Vagina (tissue), 2 donors: ENCODE measurements around the gene RFX5. TPM values are rescaled to one million over a fixed set of nuclear protein-coding genes. Genes with fewer than 3 reads are reported as not detected.

Source experiments
- DNase-seq, 2 donors: peaks; one replicate each; pipeline ENCODE4 v3.0.0-alpha.2; 2017; ENCODE audit errors: extremely low spot score in 2 of 2
- H3K27ac ChIP-seq: fragments of 200-600 bp; sonication (generic); one replicate; pipeline ENCODE4 v1.5.1; 2019
- H3K27me3 ChIP-seq: fragments of 200-600 bp; sonication (generic); one replicate; pipeline ENCODE4 v1.5.1; 2019
- H3K36me3 ChIP-seq, 2 donors: fragments of 200-600 bp; sonication (generic); one replicate each; pipeline ENCODE4 v1.5.1; 2017 to 2019
- H3K4me1 ChIP-seq: fragments of 200-600 bp; sonication (generic); one replicate; pipeline ENCODE4 v1.5.1; 2019
- H3K4me3 ChIP-seq, 2 donors: fragments of 200-600 bp; sonication (generic); 1 replicate in 1 of 2; 2 replicates in 1 of 2; pipeline ENCODE4 v1.5.1; 2016 to 2019
- H3K9me3 ChIP-seq: fragments of 200-600 bp; sonication (generic); one replicate; pipeline ENCODE4 v1.5.1; 2019
- POLR2A ChIP-seq, 2 donors: fragments of 450-650 bp; IDR thresholded peaks; one replicate each; pipeline ENCODE4 v1.6.1; 2017; ENCODE audit warnings: antibody characterized with exemption in 2 of 2, mild to moderate bottlenecking in 2 of 2, moderate library complexity in 2 of 2
- POLR2AphosphoS5 ChIP-seq, 2 donors: sonication (generic); formaldehyde crosslinking; IDR thresholded peaks; one replicate each; pipeline ENCODE4 v1.9.0; 2017; ENCODE audit warnings: antibody characterized with exemption in 2 of 2, mild to moderate bottlenecking in 2 of 2, low read depth in 1 of 2; ENCODE audit not compliant: insufficient read depth in 1 of 2
- intact Hi-C: fragments of 100-400 bp; cut with DNase I; formaldehyde crosslinking; loops from one replicate; pipeline ENCODE4 v1.15.1; 2023
- total RNA-seq: library from RNA; depleted of rRNA; stranded (reverse); fragments of >200 nt; gene quantifications from one replicate; pipeline ENCODE4 v1.2.3, GENCODE V29; 2016
- TF ChIP-seq, protein P1 (sequence below), 3 experiments: fragments of 450-650 bp in 2 of 3; fragments of 200-600 bp in 1 of 3; sonication (generic) in 1 of 3; IDR thresholded peaks; one replicate each; pipeline ENCODE4 v1.5.1; 2017 to 2019; ENCODE audit warnings: antibody characterized with exemption in 3 of 3, mild to moderate bottlenecking in 2 of 3, moderate library complexity in 2 of 3

RFX5 gene
- total RNA-seq, 1 donor from 2014 or later: 13.0 TPM

DNA sequence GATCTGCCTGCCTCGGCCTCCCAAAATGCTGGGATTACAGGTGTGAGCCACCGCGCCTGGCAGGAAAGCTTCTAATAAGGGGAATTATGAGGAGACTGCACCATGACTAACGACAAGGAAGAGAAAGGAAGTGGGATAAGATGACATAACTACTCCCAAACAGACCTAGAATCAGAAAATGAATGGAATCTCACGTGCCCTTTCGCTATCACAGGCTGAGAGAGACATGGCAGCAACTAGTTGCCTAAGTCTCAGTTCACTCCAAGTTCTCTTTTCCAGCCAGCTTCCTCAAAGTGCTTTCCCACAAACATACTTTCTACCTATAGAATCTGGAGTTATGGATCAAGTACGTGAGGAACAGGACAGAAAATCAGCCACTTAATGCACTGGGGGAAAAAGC, 21.8 kb downstream of the RFX5 start:
- no peaks in the 10 kb centered on the region for H3K27me3 ChIP-seq
- H3K27ac ChIP-seq: peak overlapping the region; percentile 92
- no peak for TF ChIP-seq POLR2A (IDR thresholded peaks at IDR 0.05)
- TF ChIP-seq POLR2AphosphoS5 (IDR thresholded peaks at IDR 0.05; ENCODE audit: insufficient read depth in 1 of 2, low read depth in 1 of 2): no peak
- TF ChIP-seq, protein P1, sequence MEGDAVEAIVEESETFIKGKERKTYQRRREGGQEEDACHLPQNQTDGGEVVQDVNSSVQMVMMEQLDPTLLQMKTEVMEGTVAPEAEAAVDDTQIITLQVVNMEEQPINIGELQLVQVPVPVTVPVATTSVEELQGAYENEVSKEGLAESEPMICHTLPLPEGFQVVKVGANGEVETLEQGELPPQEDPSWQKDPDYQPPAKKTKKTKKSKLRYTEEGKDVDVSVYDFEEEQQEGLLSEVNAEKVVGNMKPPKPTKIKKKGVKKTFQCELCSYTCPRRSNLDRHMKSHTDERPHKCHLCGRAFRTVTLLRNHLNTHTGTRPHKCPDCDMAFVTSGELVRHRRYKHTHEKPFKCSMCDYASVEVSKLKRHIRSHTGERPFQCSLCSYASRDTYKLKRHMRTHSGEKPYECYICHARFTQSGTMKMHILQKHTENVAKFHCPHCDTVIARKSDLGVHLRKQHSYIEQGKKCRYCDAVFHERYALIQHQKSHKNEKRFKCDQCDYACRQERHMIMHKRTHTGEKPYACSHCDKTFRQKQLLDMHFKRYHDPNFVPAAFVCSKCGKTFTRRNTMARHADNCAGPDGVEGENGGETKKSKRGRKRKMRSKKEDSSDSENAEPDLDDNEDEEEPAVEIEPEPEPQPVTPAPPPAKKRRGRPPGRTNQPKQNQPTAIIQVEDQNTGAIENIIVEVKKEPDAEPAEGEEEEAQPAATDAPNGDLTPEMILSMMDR (IDR thresholded peaks at IDR 0.05): no peak
- no peak overlapping the region for H3K4me3 ChIP-seq
- intact Hi-C loops: no loop called here
- peaks cover 64% of the 10 kb centered on the region for H3K4me1 ChIP-seq
- no peaks in the 10 kb centered on the region for H3K9me3 ChIP-seq
- peaks cover 0 to 40% of the 10 kb centered on the region in 2 donors for H3K36me3 ChIP-seq
- DNase-seq: no peak

DNA sequence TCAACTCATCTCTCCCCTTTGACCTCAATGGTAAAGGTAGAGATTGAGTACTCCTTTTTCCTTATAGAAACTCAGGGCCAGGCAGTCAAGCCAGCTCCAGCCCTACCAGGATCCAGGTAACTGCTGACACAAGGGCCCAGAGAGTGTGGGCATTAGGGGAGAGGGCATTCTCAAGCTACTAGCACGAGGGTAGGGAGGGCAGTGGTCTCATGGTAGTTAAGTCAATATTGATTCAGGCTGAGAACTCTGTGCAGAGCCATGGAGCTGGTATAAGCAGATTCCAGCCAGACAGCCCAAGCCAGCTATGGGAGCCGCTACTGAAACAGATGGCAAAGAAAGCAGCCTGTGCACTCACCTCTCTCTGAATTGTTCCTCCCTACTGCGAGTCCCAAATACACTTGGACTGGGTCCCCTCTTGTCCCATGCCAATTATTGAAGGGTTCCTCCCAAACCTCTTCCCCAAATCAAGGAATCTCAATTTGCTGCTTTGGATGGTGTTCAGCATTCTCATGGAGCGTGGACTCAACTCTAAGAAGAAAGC, 22.6 kb downstream of the RFX5 start:
- no peaks in the 10 kb centered on the region for H3K9me3 ChIP-seq
- peaks cover 72% of the 10 kb centered on the region for H3K4me1 ChIP-seq
- intact Hi-C loops: no loop called here
- no peaks in the 10 kb centered on the region for H3K27me3 ChIP-seq
- H3K4me3 ChIP-seq: no peak overlapping the region
- H3K36me3 ChIP-seq: peaks cover 0 to 44% of the 10 kb centered on the region in 2 donors
- H3K27ac ChIP-seq: no peak overlapping the region
- no peak for DNase-seq
- no peak for TF ChIP-seq POLR2A (IDR thresholded peaks at IDR 0.05)
- no peak for TF ChIP-seq POLR2AphosphoS5 (IDR thresholded peaks at IDR 0.05; ENCODE audit: insufficient read depth in 1 of 2, low read depth in 1 of 2)
- TF ChIP-seq, protein P1 (IDR thresholded peaks at IDR 0.05): no peak

DNA sequence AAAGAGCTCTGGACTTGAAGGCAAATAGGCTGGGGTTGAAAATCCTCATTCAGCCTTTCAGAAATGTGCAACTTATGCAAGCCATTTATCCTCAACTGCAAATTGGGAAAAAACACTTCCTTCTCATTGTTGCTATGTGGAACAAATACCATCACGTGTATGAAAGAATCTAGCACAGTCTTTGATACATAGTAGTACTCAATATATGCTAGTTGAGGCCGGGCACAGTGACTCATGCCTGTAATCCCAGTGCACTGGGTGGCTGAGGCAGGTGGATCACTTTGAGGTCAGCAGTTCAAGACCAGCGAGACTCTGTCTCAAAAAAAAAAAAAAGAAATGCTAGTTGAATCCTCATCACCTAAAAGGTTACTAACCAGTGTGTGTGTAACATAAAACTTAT, 28.1 kb downstream of the RFX5 start:
- H3K27ac ChIP-seq: no peak overlapping the region
- peaks cover 55% of the 10 kb centered on the region for H3K4me1 ChIP-seq
- intact Hi-C loops: no loop called here
- peaks cover 0 to 56% of the 10 kb centered on the region in 2 donors for H3K36me3 ChIP-seq
- TF ChIP-seq, protein P1 (IDR thresholded peaks at IDR 0.05): no peak
- TF ChIP-seq POLR2AphosphoS5 (IDR thresholded peaks at IDR 0.05; ENCODE audit: insufficient read depth in 1 of 2, low read depth in 1 of 2) (no peak), POLR2A (IDR thresholded peaks at IDR 0.05) (no peak)
- H3K27me3 ChIP-seq: no peaks in the 10 kb centered on the region
- no peak overlapping the region for H3K4me3 ChIP-seq
- DNase-seq: no peak
- H3K9me3 ChIP-seq: no peaks in the 10 kb centered on the region

DNA sequence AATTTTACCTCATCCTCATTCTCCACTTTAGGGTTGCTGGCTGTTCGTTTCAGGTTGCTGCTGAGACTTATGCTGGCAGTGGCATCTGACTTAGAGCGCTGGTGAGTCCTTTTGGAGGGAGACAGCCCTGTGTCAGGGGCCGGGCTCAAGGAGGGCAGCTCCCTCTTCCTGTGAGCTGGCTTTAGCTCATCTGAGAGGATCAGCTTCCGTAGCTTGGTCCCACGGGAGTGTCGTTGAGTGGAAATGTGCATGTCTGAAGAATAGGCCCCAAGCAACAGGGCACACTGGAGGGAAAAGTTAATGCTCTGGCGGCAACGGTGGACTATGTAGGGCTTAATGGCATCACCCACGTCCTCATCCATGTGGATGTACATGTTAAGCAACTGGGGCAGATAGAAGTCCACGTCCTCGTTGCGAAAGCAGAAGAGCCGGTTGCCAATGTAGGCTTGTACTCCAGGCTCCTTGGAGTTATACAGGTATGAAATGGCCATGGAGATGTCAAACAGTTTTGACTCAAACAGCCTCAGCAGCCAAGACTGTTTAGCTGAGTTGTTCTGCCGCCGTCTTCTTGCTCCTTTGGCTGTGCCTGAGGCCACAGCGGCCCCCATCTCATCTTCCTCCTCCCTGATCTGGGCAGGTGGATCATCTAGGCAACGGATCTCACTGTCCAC, 31.4 kb downstream of the RFX5 start:
- H3K4me3 ChIP-seq: no peak overlapping the region
- intact Hi-C loops: no loop called here
- DNase-seq: no peak
- H3K27me3 ChIP-seq: no peaks in the 10 kb centered on the region
- no peak overlapping the region for H3K27ac ChIP-seq
- no peaks in the 10 kb centered on the region for H3K9me3 ChIP-seq
- peaks cover 0 to 36% of the 10 kb centered on the region in 2 donors for H3K36me3 ChIP-seq
- TF ChIP-seq, protein P1 (IDR thresholded peaks at IDR 0.05): no peak
- TF ChIP-seq POLR2AphosphoS5 (IDR thresholded peaks at IDR 0.05; ENCODE audit: insufficient read depth in 1 of 2, low read depth in 1 of 2): no peak
- no peak for TF ChIP-seq POLR2A (IDR thresholded peaks at IDR 0.05)
- peaks cover 65% of the 10 kb centered on the region for H3K4me1 ChIP-seq
